GM18505 (cell line): ENCODE measurements around the gene DCP1A.

Experiments
- ATAC-seq: cut with Tn5 transposase; IDR thresholded peaks from one replicate; pipeline ENCODE4 v1.9.1; 2021; ENCODE audit not compliant: unreplicated experiment
- POLR2A ChIP-seq: IDR thresholded peaks from 4 replicates; pipeline ENCODE4 v1.6.1; 2011; ENCODE audit warnings: borderline replicate concordance; ENCODE audit not compliant: insufficient read depth, insufficient read length; ENCODE audit errors: extremely low read depth

The DCP1A gene

DNA sequence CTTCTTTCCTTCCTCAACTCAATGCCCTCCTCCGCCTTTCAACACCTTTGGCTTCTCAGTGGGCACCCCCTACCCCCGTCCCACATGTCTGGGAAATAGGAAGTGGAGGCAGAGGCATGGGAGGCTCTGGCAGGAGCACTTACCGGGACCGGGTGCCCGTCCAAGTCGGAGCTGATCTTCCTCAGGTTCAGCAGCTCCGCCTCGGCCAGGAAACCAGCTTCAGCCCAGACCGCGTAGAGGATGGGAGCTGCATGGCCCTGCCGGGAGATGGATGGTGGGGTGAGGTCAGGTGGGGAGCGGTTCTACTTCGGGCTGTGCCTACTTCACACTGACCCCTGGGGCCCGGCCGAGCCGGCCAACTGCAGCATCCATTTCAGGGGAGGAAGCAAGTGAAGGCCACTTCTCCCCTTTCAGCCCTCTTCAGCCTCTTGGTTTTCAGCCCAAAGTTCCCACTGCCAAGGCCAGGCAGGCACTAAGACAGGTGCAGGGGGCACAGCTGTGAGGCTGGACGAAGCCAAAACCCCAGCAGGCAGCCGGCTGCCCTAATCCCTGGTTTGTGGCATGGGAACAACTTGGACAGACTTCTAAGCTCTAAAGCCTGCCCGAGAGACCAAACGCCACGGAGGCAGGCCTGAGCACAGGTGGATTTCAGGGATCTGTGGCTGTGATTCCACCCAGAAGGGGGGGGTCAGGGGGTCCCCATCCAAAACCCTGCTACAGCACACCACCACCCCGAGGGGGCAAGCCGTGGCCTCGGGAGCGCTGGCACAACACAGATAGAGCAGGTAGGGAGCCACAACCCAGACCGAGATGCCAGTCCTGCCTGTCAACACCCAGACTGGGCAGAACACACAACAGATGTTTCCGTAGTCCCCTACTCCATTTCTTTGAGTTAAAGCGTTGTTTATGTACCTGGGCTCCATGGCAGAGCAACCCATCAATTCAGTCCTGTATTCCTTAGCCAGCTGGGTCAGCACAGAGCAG, 106.1 kb downstream of the DCP1A start:
- no peak for ATAC-seq
- no peak for TF ChIP-seq POLR2A

DNA sequence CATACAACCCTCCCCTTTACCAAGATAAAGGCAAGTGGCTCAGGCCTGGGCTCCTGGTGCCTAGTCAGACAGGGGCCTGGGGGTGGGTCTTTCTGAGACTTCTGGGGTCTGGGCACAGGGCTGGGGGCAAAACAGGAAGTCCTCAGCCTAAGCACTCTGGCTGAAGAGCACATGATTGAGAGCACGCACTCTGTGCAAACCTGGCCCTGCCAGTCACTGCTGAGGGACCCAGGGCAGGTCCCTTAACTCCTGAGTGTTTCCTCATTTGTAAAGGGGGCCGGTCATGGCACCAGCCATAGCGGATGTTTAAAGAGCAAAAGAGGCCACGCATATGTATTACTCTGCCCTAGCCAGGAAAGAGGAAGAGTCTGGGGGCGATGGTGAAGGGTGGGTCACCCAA, 107.5 kb downstream of the DCP1A start:
- TF ChIP-seq POLR2A = no peak
- no peak for ATAC-seq

DNA sequence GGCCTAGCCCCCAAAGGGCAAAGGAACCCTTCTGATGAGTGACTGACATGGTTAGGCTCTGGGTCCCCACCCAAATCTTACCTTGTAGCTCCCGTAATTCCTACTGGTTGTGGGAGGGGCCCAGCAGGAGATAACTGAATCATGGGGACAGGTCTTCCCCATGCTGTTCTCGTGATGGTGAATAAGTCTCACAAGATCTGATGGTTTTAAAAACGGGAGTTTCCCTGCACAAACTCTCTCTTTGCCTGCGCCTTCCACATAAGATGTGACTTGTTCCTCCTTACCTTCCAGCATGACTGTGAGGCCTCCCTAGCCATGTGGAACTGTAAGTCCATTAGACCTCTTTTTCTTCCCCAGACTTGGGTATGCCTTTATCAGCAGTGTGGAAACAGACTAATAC, 108.5 kb downstream of the DCP1A start:
- ATAC-seq = no peak
- no peak for TF ChIP-seq POLR2A

DNA sequence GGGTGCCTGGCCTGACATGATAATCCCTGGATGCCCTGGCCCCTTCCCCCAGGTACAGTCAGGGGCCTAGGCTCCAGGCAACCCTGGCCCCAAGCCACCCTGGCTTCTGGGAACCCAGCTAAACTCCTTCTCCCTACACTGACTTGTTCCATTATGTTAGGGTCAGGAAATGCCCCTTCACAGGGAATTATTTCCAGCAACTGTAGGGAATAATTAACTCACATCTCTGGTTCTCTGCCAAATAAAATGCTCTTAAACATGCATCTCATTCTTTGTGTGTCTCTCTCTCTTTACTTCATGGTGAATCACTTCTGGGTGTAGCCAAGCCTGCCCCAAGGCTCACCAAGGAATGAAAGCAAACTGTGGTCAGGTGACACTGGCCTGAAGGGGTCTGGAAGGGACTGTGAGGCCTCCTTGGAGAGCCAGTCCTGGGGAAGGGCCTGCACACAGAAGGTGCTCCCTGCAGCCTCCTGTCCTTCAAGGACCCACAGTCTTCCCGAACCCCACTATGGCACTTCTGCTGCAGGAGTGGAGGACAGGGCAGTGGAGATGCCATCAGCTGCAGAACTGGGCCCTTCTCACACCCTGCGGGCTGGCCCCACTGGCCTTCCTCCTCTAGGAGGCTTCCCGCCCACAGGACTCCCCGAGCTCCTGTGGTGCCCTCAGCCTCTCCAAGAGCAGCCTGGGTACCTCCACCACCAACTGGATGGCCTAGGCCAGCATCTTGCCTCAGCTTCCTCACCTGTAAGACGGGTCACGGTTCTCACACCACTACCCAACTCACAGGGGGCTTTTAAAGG, 109.1 kb downstream of the DCP1A start:
- no peak for TF ChIP-seq POLR2A
- ATAC-seq = no peak

DNA sequence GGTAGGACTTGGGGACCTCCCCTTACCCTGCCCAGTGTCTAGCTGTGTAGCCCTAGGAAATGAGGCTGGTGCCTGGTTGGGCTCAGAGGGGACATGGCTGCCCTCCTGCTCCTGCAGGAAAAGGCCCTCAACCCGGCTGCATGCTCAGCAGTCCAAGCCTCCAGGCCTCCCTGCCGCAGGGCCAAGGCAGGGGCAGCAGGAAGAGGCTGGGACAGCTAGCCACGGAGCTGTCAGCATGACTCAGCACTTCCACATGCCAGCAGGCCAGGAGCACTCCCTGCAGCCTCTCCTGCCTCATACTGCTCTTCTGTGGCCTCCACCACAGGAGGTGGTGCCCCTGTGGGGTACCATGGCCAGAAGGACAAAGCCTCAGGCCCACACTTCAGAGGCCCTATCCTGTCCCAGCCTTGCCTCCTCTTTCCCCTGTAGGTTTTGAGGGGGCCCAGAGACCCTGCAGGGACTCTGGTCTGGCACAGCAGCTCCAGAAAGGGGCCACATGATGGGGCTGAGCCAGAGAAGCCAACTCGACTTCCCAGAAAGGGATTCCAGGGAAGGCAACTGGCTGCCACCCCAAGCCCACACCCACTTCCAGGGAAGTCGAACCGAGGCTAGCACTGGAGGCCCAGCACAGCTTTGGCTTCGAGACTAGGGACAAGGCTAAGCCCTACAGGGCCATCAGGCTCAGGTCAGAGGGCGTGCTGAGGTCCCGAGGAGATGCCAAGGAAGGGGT, 111.1 kb downstream of the DCP1A start:
- no peak for ATAC-seq
- TF ChIP-seq POLR2A = no peak

DNA sequence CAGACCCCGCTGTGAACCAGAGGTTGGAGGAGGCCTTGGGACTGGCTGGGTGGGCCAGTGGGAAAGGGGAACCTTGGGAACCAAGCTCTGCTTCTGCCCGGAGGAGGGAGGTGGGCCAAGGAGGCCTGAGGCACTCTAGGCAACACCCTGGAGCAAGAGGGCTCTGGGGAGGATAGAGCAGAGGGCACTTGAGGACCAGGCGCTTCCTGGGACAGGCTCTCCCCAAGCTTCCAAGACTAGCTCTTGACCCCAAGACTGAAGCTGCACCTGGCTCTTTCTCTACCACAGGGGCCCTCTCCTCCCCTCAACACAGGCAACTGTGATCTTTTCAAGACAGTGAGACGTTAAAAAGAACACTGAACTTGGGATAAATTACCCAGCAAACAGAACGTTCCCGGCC, 111.8 kb downstream of the DCP1A start:
- no peak for TF ChIP-seq POLR2A
- ATAC-seq = no peak

DNA sequence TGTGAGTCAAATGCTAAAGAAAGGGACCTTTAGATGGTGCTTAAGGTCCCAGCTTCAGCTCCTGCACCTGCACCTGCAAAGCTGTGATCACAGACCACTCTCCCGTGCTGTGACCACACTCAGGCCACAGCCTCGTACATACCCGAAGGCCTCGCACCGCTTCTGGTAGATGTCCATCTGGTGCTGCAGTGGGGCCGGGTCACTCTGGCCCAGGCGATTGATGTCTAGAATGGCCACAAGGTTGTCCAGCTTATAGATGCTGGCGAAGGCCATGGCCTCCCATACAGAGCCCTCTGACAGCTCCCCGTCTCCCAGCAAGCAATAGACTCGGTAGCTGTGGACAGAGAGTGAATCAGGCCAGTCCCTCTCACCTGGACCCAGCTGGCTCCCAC, 112.5 kb downstream of the DCP1A start:
- TF ChIP-seq POLR2A = no peak
- no peak for ATAC-seq

DNA sequence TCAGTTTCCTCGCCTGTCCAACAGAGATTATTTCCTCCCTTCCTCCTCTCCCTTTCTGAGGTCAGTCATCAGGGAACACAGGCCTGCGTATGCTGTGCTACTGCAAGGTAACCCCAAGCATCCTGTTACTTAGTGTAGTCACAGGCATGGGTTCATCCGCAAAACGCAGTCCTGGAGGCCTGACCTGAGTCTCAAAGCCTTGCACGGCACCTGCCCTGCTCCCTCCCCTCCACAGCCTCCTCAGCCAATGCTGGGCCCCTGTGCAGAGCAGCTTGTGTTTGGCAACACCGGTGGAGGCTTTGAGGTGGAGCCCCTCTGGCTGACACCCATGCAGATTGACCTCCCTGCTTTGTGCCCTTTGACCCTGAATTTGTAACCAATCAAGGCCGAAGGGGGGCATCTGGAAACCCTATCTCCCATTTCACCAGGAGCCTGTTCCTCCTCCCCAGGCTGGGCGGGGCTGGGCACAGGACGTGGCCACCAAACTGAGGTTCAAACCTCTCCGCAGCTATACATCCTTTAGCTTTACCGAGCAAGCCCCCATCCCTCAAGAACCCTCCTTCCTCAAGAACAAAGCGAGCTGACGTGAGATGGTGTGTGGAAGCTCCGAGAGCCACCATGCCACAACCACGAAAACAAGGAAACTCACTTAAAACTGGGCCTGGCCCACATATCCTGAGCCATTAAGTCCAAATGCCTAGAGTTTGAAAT, 113.1 kb downstream of the DCP1A start:
- no peak for TF ChIP-seq POLR2A
- ATAC-seq = no peak
